Right kidney (tissue), 1 donor: ENCODE data around the gene TFAP2A.
A peak's percentile ranks its signal among the peaks of the same experiment; 100 is the strongest.

Source experiments
- DNase-seq: peaks from one replicate; pipeline ENCODE4 v3.0.0-alpha.2; 2016

The TFAP2A gene

GRCh38 chr6:10383331-10384090 lies 31.4 kb downstream of the TFAP2A start:
- DNase-seq, result peak; percentile 73

GRCh38 chr6:10382728-10383330 lies 32.0 kb downstream of the TFAP2A start:
- DNase-seq, result no peak

GRCh38 chr6:10382322-10382721 lies 32.6 kb downstream of the TFAP2A start:
- peak; percentile 51 for DNase-seq

- DNase-seq, result peak; percentile 54
Measured at GRCh38 chr6:10381830-10382208, 33.1 kb downstream of the TFAP2A start.

- DNase-seq, result peak; percentile 71
Measured at GRCh38 chr6:10381133-10381829, 33.6 kb downstream of the TFAP2A start.

- no peak for DNase-seq
Measured at GRCh38 chr6:10375391-10375969, 39.4 kb downstream of the TFAP2A start.

- DNase-seq, result no peak
Measured at GRCh38 chr6:10373642-10374359, 41.1 kb downstream of the TFAP2A start.

- no peak for DNase-seq
Measured at GRCh38 chr6:10369896-10370295, 45.0 kb downstream of the TFAP2A start.

GRCh38 chr6:10368861-10369260 lies 46.0 kb downstream of the TFAP2A start:
- DNase-seq, result no peak

- no peak for DNase-seq
Measured at GRCh38 chr6:10363911-10364310, 51.0 kb downstream of the TFAP2A start.

GRCh38 chr6:10362300-10362699 lies 52.6 kb downstream of the TFAP2A start:
- no peak for DNase-seq

- DNase-seq, result no peak
Measured at GRCh38 chr6:10361428-10361827, 53.4 kb downstream of the TFAP2A start.

GRCh38 chr6:10359581-10359980 lies 55.3 kb downstream of the TFAP2A start:
- no peak for DNase-seq

GRCh38 chr6:10355115-10355702 lies 59.7 kb downstream of the TFAP2A start:
- no peak for DNase-seq

GRCh38 chr6:10351791-10352190 lies 63.1 kb downstream of the TFAP2A start:
- DNase-seq, result no peak

- no peak for DNase-seq
Measured at GRCh38 chr6:10350720-10351119, 64.2 kb downstream of the TFAP2A start.

GRCh38 chr6:10347561-10348327 lies 67.1 kb downstream of the TFAP2A start:
- no peak for DNase-seq
